Measurements from ENCODE around the gene ANKRD10.

Gene ANKRD10

DNA sequence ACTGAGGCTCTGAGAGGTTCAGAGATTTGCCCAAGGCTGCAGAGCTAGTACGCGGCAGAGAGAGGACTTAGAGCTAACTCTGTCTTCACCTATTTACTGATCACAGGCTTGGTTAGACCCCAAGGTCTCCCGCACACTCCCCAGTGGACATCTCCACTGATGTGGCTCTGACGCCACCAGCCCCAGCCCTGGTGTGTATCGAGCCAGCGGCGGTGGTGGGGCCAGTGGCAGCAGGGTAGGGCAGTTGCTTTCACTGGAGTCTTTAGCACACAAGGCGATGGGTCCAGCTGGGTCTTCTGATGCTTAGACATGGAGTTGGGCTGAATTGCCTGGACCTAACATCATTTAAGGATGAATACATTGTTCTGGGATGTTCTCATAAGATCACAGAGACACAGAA is 85.4 kb downstream of the ANKRD10 start:
- H4K20me1 ChIP-seq (ENCODE audit: insufficient read depth, low read length), result no peaks in the 10 kb centered on the region
- H3K27ac ChIP-seq (ENCODE audit: low read length), result no peak overlapping the region
- H3K27me3 ChIP-seq (ENCODE audit: insufficient read depth, low read length, poor library complexity), result peaks cover 9% of the 10 kb centered on the region
- DNase-seq (no peak), ATAC-seq (ENCODE audit: insufficient read depth, low read depth) (no peak)
- no peaks in the 10 kb centered on the region for H3K36me3 ChIP-seq (ENCODE audit: insufficient read depth, low read length)
- peaks cover 3% of the 10 kb centered on the region for H3K9me3 ChIP-seq (ENCODE audit: insufficient read depth, low read length, severe bottlenecking)
- H3K4me2 ChIP-seq (ENCODE audit: insufficient read depth, low read length), result no peak overlapping the region
- no peaks in the 10 kb centered on the region for H3K79me2 ChIP-seq (ENCODE audit: insufficient read depth, low read length)
- TF ChIP-seq EZH2 (IDR thresholded peaks at IDR 0.05; ENCODE audit: borderline replicate concordance, low read depth, low read length, severe bottlenecking), result no peak
- TF ChIP-seq, protein P1, sequence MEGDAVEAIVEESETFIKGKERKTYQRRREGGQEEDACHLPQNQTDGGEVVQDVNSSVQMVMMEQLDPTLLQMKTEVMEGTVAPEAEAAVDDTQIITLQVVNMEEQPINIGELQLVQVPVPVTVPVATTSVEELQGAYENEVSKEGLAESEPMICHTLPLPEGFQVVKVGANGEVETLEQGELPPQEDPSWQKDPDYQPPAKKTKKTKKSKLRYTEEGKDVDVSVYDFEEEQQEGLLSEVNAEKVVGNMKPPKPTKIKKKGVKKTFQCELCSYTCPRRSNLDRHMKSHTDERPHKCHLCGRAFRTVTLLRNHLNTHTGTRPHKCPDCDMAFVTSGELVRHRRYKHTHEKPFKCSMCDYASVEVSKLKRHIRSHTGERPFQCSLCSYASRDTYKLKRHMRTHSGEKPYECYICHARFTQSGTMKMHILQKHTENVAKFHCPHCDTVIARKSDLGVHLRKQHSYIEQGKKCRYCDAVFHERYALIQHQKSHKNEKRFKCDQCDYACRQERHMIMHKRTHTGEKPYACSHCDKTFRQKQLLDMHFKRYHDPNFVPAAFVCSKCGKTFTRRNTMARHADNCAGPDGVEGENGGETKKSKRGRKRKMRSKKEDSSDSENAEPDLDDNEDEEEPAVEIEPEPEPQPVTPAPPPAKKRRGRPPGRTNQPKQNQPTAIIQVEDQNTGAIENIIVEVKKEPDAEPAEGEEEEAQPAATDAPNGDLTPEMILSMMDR (IDR thresholded peaks at IDR 0.05; ENCODE audit: borderline replicate concordance, extremely low read depth, low read length, poor library complexity, severe bottlenecking), result no peak
- no peak overlapping the region for H2AFZ ChIP-seq (ENCODE audit: low read depth, low read length)
- H3K9ac ChIP-seq (ENCODE audit: low read depth, low read length), result no peak overlapping the region
- H3K4me1 ChIP-seq (ENCODE audit: insufficient read depth, low read length), result no peaks in the 10 kb centered on the region
- no peak overlapping the region for H3K4me3 ChIP-seq (ENCODE audit: low read depth in 1 of 2, low read length in 2 of 2)

DNA sequence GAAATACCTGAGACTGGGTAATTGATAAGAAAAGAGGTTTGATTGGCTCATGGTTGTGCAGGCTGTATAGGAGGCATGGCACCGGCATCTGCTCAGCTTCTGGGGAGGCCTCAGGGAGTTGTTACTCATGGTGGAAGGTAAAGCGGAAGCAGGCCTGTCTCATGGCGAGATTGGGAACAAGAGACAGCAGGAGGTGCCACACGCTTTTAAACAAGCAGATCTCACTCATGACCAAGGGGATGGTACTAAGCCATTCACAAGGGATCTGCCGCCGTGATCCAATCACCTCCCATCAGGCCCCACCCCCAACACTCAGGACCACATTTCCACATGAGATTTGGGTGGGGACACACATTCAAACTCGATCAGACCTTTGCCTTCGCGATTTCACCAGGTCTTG is 86.2 kb downstream of the ANKRD10 start:
- Histone ChIP-seq H3K9me3 (ENCODE audit: insufficient read depth, low read length, severe bottlenecking) (peaks cover 3% of the 10 kb centered on the region), H3K36me3 (ENCODE audit: insufficient read depth, low read length) (no peaks in the 10 kb centered on the region), H3K79me2 (ENCODE audit: insufficient read depth, low read length) (no peaks in the 10 kb centered on the region), H3K4me1 (ENCODE audit: insufficient read depth, low read length) (no peaks in the 10 kb centered on the region), H3K27me3 (ENCODE audit: insufficient read depth, low read length, poor library complexity) (peaks cover 5% of the 10 kb centered on the region), H3K9ac (ENCODE audit: low read depth, low read length) (no peak overlapping the region), H3K4me2 (ENCODE audit: insufficient read depth, low read length) (no peak overlapping the region), H3K27ac (ENCODE audit: low read length) (no peak overlapping the region), H2AFZ (ENCODE audit: low read depth, low read length) (no peak overlapping the region), H3K4me3 (ENCODE audit: low read depth in 1 of 2, low read length in 2 of 2) (no peak overlapping the region), H4K20me1 (ENCODE audit: insufficient read depth, low read length) (no peaks in the 10 kb centered on the region)
- no peak for TF ChIP-seq EZH2 (IDR thresholded peaks at IDR 0.05; ENCODE audit: borderline replicate concordance, low read depth, low read length, severe bottlenecking)
- TF ChIP-seq, protein P1 (IDR thresholded peaks at IDR 0.05; ENCODE audit: borderline replicate concordance, extremely low read depth, low read length, poor library complexity, severe bottlenecking), result no peak
- DNase-seq (no peak), ATAC-seq (ENCODE audit: insufficient read depth, low read depth) (no peak)
